HCT116 (cell line): ENCODE results near the gene SMARCA4. TPM values are rescaled to one million over a fixed set of nuclear protein-coding genes. Genes with fewer than 3 reads are reported as not detected.

Source experiments
- ATAC-seq: fragments of 200-7000 bp; cut with Tn5 transposase; 2 replicates; pipeline ENCODE4 v1.9.1; 2020; ENCODE audit warnings: mild to moderate bottlenecking, moderate library complexity
- BruUV-seq: library from RNA; stranded (reverse); fragments of 400-500 nt; replicated peaks from 2 replicates; lab custom pipeline; 2021; lab: Mats Ljungman, UMichigan
- CTCF ChIA-PET: fragments of 300-600 bp; sonication (Branson Sonifier 250); formaldehyde crosslinking; loops from one replicate; lab custom pipeline; 2021; ENCODE audit warnings: antibody characterized with exemption; lab: Charles Lee
- POLR2A ChIA-PET: fragments of 300-600, 350-600 bp; sonication (Branson Sonifier 250); formaldehyde crosslinking; loops from one replicate; lab custom pipeline; 2021; ENCODE audit warnings: antibody characterized with exemption; lab: Charles Lee
- RAD21 ChIA-PET, 2 experiments: fragments of 300-600 bp; sonication (Branson Sonifier 250); formaldehyde crosslinking; loops; one replicate each; lab custom pipeline; 2023; ENCODE audit warnings: low total read pairs in 2 of 2; ENCODE audit not compliant: uncharacterized antibody in 2 of 2, unreplicated experiment in 2 of 2, low non-redundant PET in 1 of 2; lab: Charles Lee
- DNase-seq: peaks from one replicate; pipeline ENCODE4 v3.0.0-alpha.2; 2010; ENCODE audit warnings: low read depth, low spot score
- H2AFZ ChIP-seq: fragments of 200-600 bp; shearing (Covaris generic), sonication (generic); 2 replicates; pipeline ENCODE4 v1.6.1; 2017; ENCODE audit warnings: low read depth, mixed run types, mixed read lengths, antibody characterized with exemption, low read length; ENCODE audit not compliant: poor library complexity, severe bottlenecking
- H3K27ac ChIP-seq: 2 replicates; pipeline ENCODE4 v1.5.1; 2012; ENCODE audit warnings: low read depth, low read length
- H3K27me3 ChIP-seq: fragments of 200-600 bp; sonication (generic); 2 replicates; pipeline ENCODE4 v1.6.1; 2016; ENCODE audit warnings: mixed run types, low read length, mixed read lengths; ENCODE audit not compliant: insufficient read depth
- H3K36me3 ChIP-seq, 2 experiments: fragments of 200-500 bp in 1 of 2; fragments of 200-600 bp in 1 of 2; sonication (Bioruptor generic) in 1 of 2; sonication (generic) in 1 of 2; 2 replicates each; pipeline versions ENCODE4 v1.5.1 to v1.6.1; 2014 to 2016; ENCODE audit warnings: low read length in 2 of 2, inconsistent platforms in 1 of 2, mixed read lengths in 1 of 2, mixed run types in 1 of 2; ENCODE audit not compliant: insufficient read depth in 2 of 2, control insufficient read depth in 1 of 2
- H3K4me1 ChIP-seq, 2 experiments: fragments of 200-600 bp in 1 of 2; sonication (generic) in 1 of 2; 2 replicates each; pipeline versions ENCODE4 v1.5.1 to v1.6.1; 2012 to 2017; ENCODE audit warnings: low read length in 2 of 2, inconsistent platforms in 1 of 2, mild to moderate bottlenecking in 1 of 2, mixed read lengths in 1 of 2, mixed run types in 1 of 2, moderate library complexity in 1 of 2; ENCODE audit not compliant: insufficient read depth in 2 of 2, control insufficient read depth in 1 of 2
- H3K4me2 ChIP-seq: fragments of 200-600 bp; sonication (generic); 2 replicates; pipeline ENCODE4 v1.6.1; 2017; ENCODE audit warnings: mixed run types, low read length, mixed read lengths
- H3K4me3 ChIP-seq, 2 experiments: fragments of 200-600 bp in 1 of 2; sonication (generic) in 1 of 2; replicated peaks in 1 of 2; 2 replicates each; pipeline ENCODE4 v1.5.1; 2011 to 2016; ENCODE audit warnings: low read length in 2 of 2, control low read depth in 1 of 2, low read depth in 1 of 2, mild to moderate bottlenecking in 1 of 2, mixed read lengths in 1 of 2, mixed run types in 1 of 2
- H3K79me2 ChIP-seq: fragments of 200-600 bp; sonication (generic); 2 replicates; pipeline ENCODE4 v1.6.1; 2017; ENCODE audit warnings: mild to moderate bottlenecking, mixed run types, low read length, moderate library complexity, mixed read lengths; ENCODE audit not compliant: insufficient read depth
- H3K9ac ChIP-seq: fragments of 200-600 bp; sonication (generic); 2 replicates; pipeline ENCODE4 v1.6.1; 2016; ENCODE audit warnings: low read length, mixed read lengths
- H3K9me2 ChIP-seq: fragments of 200-600 bp; sonication (generic), shearing (Covaris generic); 2 replicates; pipeline ENCODE4 v1.6.1; 2017; ENCODE audit warnings: mixed run types, mild to moderate bottlenecking, moderate library complexity; ENCODE audit not compliant: insufficient read depth
- H3K9me3 ChIP-seq, 2 experiments: fragments of 200-500 bp in 1 of 2; fragments of 200-600 bp in 1 of 2; sonication (Bioruptor generic) in 1 of 2; sonication (generic) in 1 of 2; 2 replicates each; pipeline ENCODE4 v1.6.1; 2014 to 2017; ENCODE audit warnings: low read length in 2 of 2, mixed read lengths in 2 of 2, inconsistent platforms in 1 of 2, low read depth in 1 of 2, mild to moderate bottlenecking in 1 of 2, mixed run types in 1 of 2, moderate library complexity in 1 of 2; ENCODE audit not compliant: control insufficient read depth in 1 of 2, insufficient read depth in 1 of 2
- H4K20me1 ChIP-seq: fragments of 200-600 bp; sonication (generic), shearing (Covaris generic); 2 replicates; pipeline ENCODE4 v1.6.1; 2017; ENCODE audit warnings: mixed run types, mild to moderate bottlenecking, moderate library complexity; ENCODE audit not compliant: insufficient read depth
- ATF3 ChIP-seq: IDR thresholded peaks from 2 replicates; pipeline ENCODE4 v1.6.1; 2012
- CTCF ChIP-seq, 3 experiments: fragments of 200-600 bp in 1 of 3; sonication (generic) in 1 of 3; IDR thresholded peaks in 2 of 3; conservative IDR thresholded peaks in 1 of 3; 2 replicates each; pipeline ENCODE4 v1.5.1; 2012 to 2017; ENCODE audit warnings: low read depth in 2 of 3, low read length in 2 of 3, antibody characterized with exemption in 1 of 3, borderline replicate concordance in 1 of 3, control low read depth in 1 of 3, mild to moderate bottlenecking in 1 of 3, mixed read lengths in 1 of 3, mixed run types in 1 of 3, moderate library complexity in 1 of 3; ENCODE audit not compliant: insufficient read depth in 1 of 3
- ELF1 ChIP-seq: IDR thresholded peaks from 2 replicates; pipeline ENCODE4 v1.6.1; 2012; ENCODE audit warnings: low read depth, borderline replicate concordance
- EZH2 ChIP-seq: fragments of 200-600 bp; sonication (generic); IDR thresholded peaks from 2 replicates; pipeline ENCODE4 v1.6.1; 2017; ENCODE audit warnings: antibody characterized with exemption, mixed run types
- EZH2phosphoT487 ChIP-seq: fragments of 200-600 bp; IDR thresholded peaks from 2 replicates; pipeline ENCODE4 v1.6.1; 2018; ENCODE audit warnings: antibody characterized with exemption, borderline replicate concordance
- FOSL1 ChIP-seq: IDR thresholded peaks from 2 replicates; pipeline ENCODE4 v1.6.1; 2012; ENCODE audit warnings: low read depth
- JUND ChIP-seq: IDR thresholded peaks from 2 replicates; pipeline ENCODE4 v1.6.1; 2012
- POLR2A ChIP-seq: IDR thresholded peaks from 2 replicates; pipeline ENCODE4 v1.7.0; 2011; ENCODE audit warnings: borderline replicate concordance; ENCODE audit not compliant: insufficient read depth, insufficient read length; ENCODE audit errors: extremely low read depth
- SIN3A ChIP-seq: IDR thresholded peaks from 2 replicates; pipeline ENCODE4 v1.6.1; 2012; ENCODE audit warnings: low read depth
- SP1 ChIP-seq: IDR thresholded peaks from 2 replicates; pipeline ENCODE4 v1.6.1; 2012; ENCODE audit warnings: low read depth
- SRF ChIP-seq: IDR thresholded peaks from 2 replicates; pipeline ENCODE4 v1.6.1; 2012; ENCODE audit warnings: low read depth
- YY1 ChIP-seq: IDR thresholded peaks from 2 replicates; pipeline ENCODE4 v1.6.1; 2011; ENCODE audit warnings: low read length, low read depth, moderate library complexity, mild to moderate bottlenecking; ENCODE audit not compliant: insufficient replicate concordance; ENCODE audit errors: extremely low read depth
- ZFX ChIP-seq: fragments of 450-650 bp; IDR thresholded peaks from 2 replicates; pipeline ENCODE4 v1.6.1; 2017
- ZNF274 ChIP-seq: fragments of 200-500 bp; sonication (Bioruptor generic); IDR thresholded peaks from 2 replicates; pipeline ENCODE4 v1.6.1; 2014; ENCODE audit warnings: mild to moderate bottlenecking, low read depth, low read length, inconsistent platforms
- intact Hi-C: fragments of 100-400 bp; cut with micrococcal nuclease; formaldehyde crosslinking; loops from 2 replicates; pipeline ENCODE4 v1.10.0; 2022
- total RNA-seq: library from RNA; stranded (reverse); gene quantifications from one replicate; pipeline ENCODE4 v1.2.1, GENCODE V29; 2021; ENCODE audit not compliant: unreplicated experiment

SMARCA4 gene
- total RNA-seq, 1 experiment from 2014 or later: 116 TPM

DNA sequence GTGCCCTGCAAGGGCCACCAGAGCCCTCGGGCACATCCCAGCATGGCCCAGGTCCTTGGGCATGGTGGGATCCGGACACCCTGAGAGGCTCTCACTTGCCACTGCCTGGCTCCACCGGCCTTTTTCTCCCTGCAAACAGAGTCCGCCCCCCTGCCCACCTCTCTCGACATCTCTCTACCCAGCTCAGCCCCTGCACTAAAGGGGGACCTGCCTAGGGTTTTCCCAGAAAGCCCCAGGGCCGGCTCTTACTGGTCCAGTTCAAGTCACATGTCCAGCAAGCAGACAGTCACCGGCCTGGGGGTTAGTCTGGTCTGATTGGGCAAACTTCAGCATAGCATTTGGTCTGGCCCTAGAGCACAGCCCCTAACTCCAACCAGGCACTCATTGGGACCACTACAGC lies 52.9 kb downstream of the SMARCA4 start:
- H4K20me1 ChIP-seq: no peaks in the 10 kb centered on the region
- intact Hi-C loops: no loop called here
- no peak overlapping the region for H3K4me3 ChIP-seq
- no peaks in the 10 kb centered on the region for H3K27me3 ChIP-seq
- ATAC-seq: no peak
- BruUV-seq: no TSS peak
- no peak for TF ChIP-seq FOSL1
- no peak for TF ChIP-seq JUND
- no peak for TF ChIP-seq ELF1
- TF ChIP-seq EZH2phosphoT487: no peak
- no peak for TF ChIP-seq SRF
- TF ChIP-seq YY1: no peak
- TF ChIP-seq EZH2: no peak
- no peak for TF ChIP-seq SP1
- no peak for TF ChIP-seq POLR2A
- no peak for TF ChIP-seq ZNF274
- no peak for TF ChIP-seq SIN3A
- TF ChIP-seq ZFX: no peak
- no peak for TF ChIP-seq ATF3
- H3K4me1 ChIP-seq: peaks cover 0 to 6% of the 10 kb centered on the region in 2 experiments; a peak in 1 of 4 replicates
- no peak overlapping the region for H2AFZ ChIP-seq
- H3K36me3 ChIP-seq: peaks cover 57 to 62% of the 10 kb centered on the region in 2 experiments
- no peak overlapping the region for H3K27ac ChIP-seq
- peaks cover 7% of the 10 kb centered on the region; the same call in 1 of the 2 replicates for H3K79me2 ChIP-seq
- ChIA-PET POLR2A (no interaction called here), RAD21 (no interaction called here), CTCF (no interaction called here)
- H3K4me2 ChIP-seq: no peak overlapping the region
- no peaks in the 10 kb centered on the region for H3K9me3 ChIP-seq
- no peaks in the 10 kb centered on the region for H3K9me2 ChIP-seq
- no peak overlapping the region for H3K9ac ChIP-seq
- no peak for DNase-seq

- Histone ChIP-seq H3K27me3 (no peaks in the 10 kb centered on the region), H3K9me2 (no peaks in the 10 kb centered on the region), H2AFZ (no peak overlapping the region), H3K9ac (no peak overlapping the region), H3K4me2 (no peak overlapping the region), H3K9me3 (no peaks in the 10 kb centered on the region), H3K4me1 (peaks cover 0 to 6% of the 10 kb centered on the region in 2 experiments; a peak in 1 of 4 replicates), H4K20me1 (no peaks in the 10 kb centered on the region), H3K79me2 (peaks cover 7% of the 10 kb centered on the region; the same call in 1 of the 2 replicates), H3K36me3 (peaks cover 62 to 66% of the 10 kb centered on the region in 2 experiments), H3K4me3 (no peak overlapping the region), H3K27ac (no peak overlapping the region)
- POLR2A ChIA-PET: no interaction called here
- no peak for DNase-seq
- RAD21 ChIA-PET: no interaction called here
- intact Hi-C loops: no loop called here
- 0 out of 2 replicates have a peak, but pooled peaks have one; percentile 32 for ATAC-seq
- TF ChIP-seq SIN3A (no peak), CTCF (IDR thresholded peaks at IDR 0.05 in 2 of 3, conservative IDR thresholded peaks at IDR 0.05 in 1 of 3; ENCODE audit: borderline replicate concordance in 1 of 3, insufficient read depth in 1 of 3, low read depth in 2 of 3, low read length in 2 of 3) (0 out of 6 replicates have a peak, but pooled peaks of 1 of the 3 experiments have one; percentile 3)
- CTCF ChIA-PET: no interaction called here
- no TSS peak for BruUV-seq
These were observed 53.6 kb downstream of the SMARCA4 start for GRCh38 chr19:11014403-11014911.
